Measurements from ENCODE around the gene SLC28A1. TPM values are rescaled to one million over a fixed set of nuclear protein-coding genes. Genes with fewer than 3 reads are reported as not detected.
"Not testable (repeated sequence)": the region's sequence is repeated elsewhere in the genome, so short reads cannot be mapped to it uniquely, and the experiment has no call there.

The SLC28A1 gene
- total RNA-seq, 1 donor, result not detected

GRCh38 chr15:84907731-84908130, 23.3 kb downstream of the SLC28A1 start:
- no peak for DNase-seq (ENCODE audit: low read depth in 2 of 3, low spot score in 2 of 3)

- DNase-seq (ENCODE audit: low read depth in 2 of 3, low spot score in 2 of 3), result no peak
Measured at GRCh38 chr15:84908564-84908963, 24.1 kb downstream of the SLC28A1 start.

GRCh38 chr15:84909029-84909428, 24.6 kb downstream of the SLC28A1 start:
- no peak for DNase-seq (ENCODE audit: low read depth in 2 of 3, low spot score in 2 of 3)

- no peak for DNase-seq (ENCODE audit: low read depth in 2 of 3, low spot score in 2 of 3)
Measured at GRCh38 chr15:84909782-84910181, 25.3 kb downstream of the SLC28A1 start.

- DNase-seq (ENCODE audit: low read depth in 2 of 3, low spot score in 2 of 3), result no peak
Measured at GRCh38 chr15:84910928-84911623, 26.6 kb downstream of the SLC28A1 start.

- DNase-seq (ENCODE audit: low read depth in 2 of 3, low spot score in 2 of 3), result no peak
Measured at GRCh38 chr15:84911879-84912660, 27.6 kb downstream of the SLC28A1 start.

- DNase-seq (ENCODE audit: low read depth in 2 of 3, low spot score in 2 of 3), result no peak
Measured at GRCh38 chr15:84913360-84913723, 28.9 kb downstream of the SLC28A1 start.

- DNase-seq (ENCODE audit: low read depth in 2 of 3, low spot score in 2 of 3), result peak in 1 of 3 donors; percentile 6
Measured at GRCh38 chr15:84914351-84914750, 29.9 kb downstream of the SLC28A1 start.

GRCh38 chr15:84914909-84915605, 30.6 kb downstream of the SLC28A1 start:
- DNase-seq (ENCODE audit: low read depth in 2 of 3, low spot score in 2 of 3), result peak in 2 of 3 donors; percentile 73 to 82

- no peak for DNase-seq (ENCODE audit: low read depth in 2 of 3, low spot score in 2 of 3)
Measured at GRCh38 chr15:84915606-84915958, 31.1 kb downstream of the SLC28A1 start.

- peak in 1 of 3 donors; percentile 24 for DNase-seq (ENCODE audit: low read depth in 2 of 3, low spot score in 2 of 3)
Measured at GRCh38 chr15:84917452-84917851, 33.0 kb downstream of the SLC28A1 start.

GRCh38 chr15:84919106-84919667, 34.7 kb downstream of the SLC28A1 start:
- DNase-seq (ENCODE audit: low read depth in 2 of 3, low spot score in 2 of 3), result no peak

- no peak for DNase-seq (ENCODE audit: low read depth in 2 of 3, low spot score in 2 of 3)
Measured at GRCh38 chr15:84921121-84921520, 36.7 kb downstream of the SLC28A1 start.

GRCh38 chr15:84922530-84922929, 38.1 kb downstream of the SLC28A1 start:
- no peak for DNase-seq (ENCODE audit: low read depth in 2 of 3, low spot score in 2 of 3)

- DNase-seq (ENCODE audit: low read depth in 2 of 3, low spot score in 2 of 3), result no peak
Measured at GRCh38 chr15:84924077-84924731, 39.7 kb downstream of the SLC28A1 start.

- DNase-seq (ENCODE audit: low read depth in 2 of 3, low spot score in 2 of 3), result not testable (repeated sequence)
Measured at GRCh38 chr15:84924821-84925569, 40.5 kb downstream of the SLC28A1 start.

GRCh38 chr15:84925906-84926305, 41.4 kb downstream of the SLC28A1 start:
- no peak for DNase-seq (ENCODE audit: low read depth in 2 of 3, low spot score in 2 of 3)

- no peak for DNase-seq (ENCODE audit: low read depth in 2 of 3, low spot score in 2 of 3)
Measured at GRCh38 chr15:84926491-84927230, 42.2 kb downstream of the SLC28A1 start.

- no peak for DNase-seq (ENCODE audit: low read depth in 2 of 3, low spot score in 2 of 3)
Measured at GRCh38 chr15:84928843-84929168, 44.3 kb downstream of the SLC28A1 start.

All from hematopoietic multipotent progenitor cell (in vitro differentiated cells).